K562 (cell line): ENCODE results near the gene FTL. TPM values are rescaled to one million over a fixed set of nuclear protein-coding genes. Genes with fewer than 3 reads are reported as not detected.

Source experiments
- AFF4 ChIP-seq: sonication (generic); formaldehyde crosslinking; IDR thresholded peaks from 2 replicates; pipeline ENCODE4 v1.8.0; 2023; ENCODE audit warnings: mild to moderate bottlenecking, missing genetic modification reagents
- CLOCK ChIP-seq: fragments of 250-450 bp; sonication (Bioruptor Pico); IDR thresholded peaks from 2 replicates; pipeline ENCODE4 v1.4.0; 2020; ENCODE audit warnings: mild to moderate bottlenecking, moderate library complexity, borderline replicate concordance
- CTBP1 ChIP-seq: fragments of 450-650 bp; IDR thresholded peaks from 2 replicates; pipeline ENCODE4 v1.6.1; 2016; ENCODE audit warnings: borderline replicate concordance
- FOXA3 ChIP-seq, 2 experiments: fragments of 450-650 bp in 1 of 2; sonication (generic) in 1 of 2; formaldehyde crosslinking; IDR thresholded peaks in 1 of 2; conservative IDR thresholded peaks in 1 of 2; 2 replicates each; pipeline versions ENCODE4 v1.4.0 to v1.8.0; 2020 to 2022; ENCODE audit warnings: mild to moderate bottlenecking in 2 of 2, missing genetic modification reagents in 1 of 2
- GTF2E2 ChIP-seq: fragments of 200-800 bp; sonication (Bioruptor generic); IDR thresholded peaks from 2 replicates; pipeline ENCODE4 v1.6.1; 2016; ENCODE audit warnings: missing genetic modification characterization, missing compliant biosample characterization
- HBP1 ChIP-seq: fragments of 450-650 bp; formaldehyde crosslinking; IDR thresholded peaks from 2 replicates; pipeline ENCODE4 v1.4.0; 2022; ENCODE audit warnings: missing genetic modification characterization
- MIER1 ChIP-seq: fragments of 450-650 bp; IDR thresholded peaks from 2 replicates; pipeline ENCODE4 v1.6.1; 2016; ENCODE audit warnings: antibody characterized with exemption, mild to moderate bottlenecking, low read depth
- PHF20 ChIP-seq: fragments of 450-650 bp; IDR thresholded peaks from 2 replicates; pipeline ENCODE4 v1.6.1; 2018; ENCODE audit not compliant: partially characterized antibody
- POLR2AphosphoS2 ChIP-seq: IDR thresholded peaks from 2 replicates; pipeline ENCODE4 v1.6.1; 2012; ENCODE audit warnings: low read length, improper control_type of control experiment
- PURB ChIP-seq: sonication (generic); formaldehyde crosslinking; IDR thresholded peaks from 2 replicates; pipeline ENCODE4 v1.9.0; 2021; ENCODE audit warnings: low read depth, mild to moderate bottlenecking, missing genetic modification reagents
- SAFB ChIP-seq: fragments of 200-400 bp; formaldehyde crosslinking; IDR thresholded peaks from 2 replicates; pipeline ENCODE4 v1.6.1; 2017; ENCODE audit warnings: low read depth, low read length, borderline replicate concordance
- SOX6 ChIP-seq: fragments of 450-650 bp; IDR thresholded peaks from 2 replicates; pipeline ENCODE4 v1.6.1; 2014; ENCODE audit warnings: mild to moderate bottlenecking
- YBX1 ChIP-seq: fragments of 450-650 bp; IDR thresholded peaks from 2 replicates; pipeline ENCODE4 v1.7.1; 2016; ENCODE audit warnings: mild to moderate bottlenecking
- ZNF408 ChIP-seq: fragments of 250-450 bp; sonication (Bioruptor Pico); IDR thresholded peaks from 2 replicates; pipeline ENCODE4 v1.4.0; 2020; ENCODE audit warnings: low read depth, mild to moderate bottlenecking, moderate library complexity
- ZNF444 ChIP-seq: fragments of 250-450 bp; sonication (Bioruptor Pico); IDR thresholded peaks from 2 replicates; pipeline ENCODE4 v1.4.0; 2020; ENCODE audit warnings: mild to moderate bottlenecking, moderate library complexity
- ZNF639 ChIP-seq, 2 experiments: fragments of 200-800 bp in 1 of 2; sonication (Bioruptor generic) in 1 of 2; sonication (generic) in 1 of 2; formaldehyde crosslinking in 1 of 2; IDR thresholded peaks in 1 of 2; conservative IDR thresholded peaks in 1 of 2; 2 replicates each; pipeline versions ENCODE4 v1.5.0 to v1.6.1; 2016 to 2020; ENCODE audit warnings: missing compliant biosample characterization in 1 of 2, missing genetic modification characterization in 1 of 2, missing genetic modification reagents in 1 of 2
- polyA plus RNA-seq, 8 experiments: library from polyadenylated mRNA; depleted of rRNA in 4 of 8; stranded (reverse) in 5 of 8; unstranded in 3 of 8; fragments of >200 nt; fragmentation: Nextera tagmentation in 2 of 8; fragmentation: Illumina TruSeq in 1 of 8; extraction: Ambion mirVana in 2 of 8; extraction: Trizol in 1 of 8; gene quantifications; 2 replicates each; pipeline versions ENCODE4 v1.2.1 to v1.2.3, GENCODE V29; 2011 to 2014; ENCODE audit warnings: inconsistent platforms in 1 of 8, missing spikeins in 1 of 8
- total RNA-seq, 7 experiments: library from RNA; depleted of rRNA in 6 of 7; stranded (reverse); fragments of >200 nt in 6 of 7; fragmentation: Illumina TruSeq in 2 of 7; extraction: Trizol in 2 of 7; gene quantifications; 2 replicates each; pipeline versions ENCODE4 v1.2.1 to v1.2.3, GENCODE V29; 2011 to 2021; ENCODE audit warnings: low replicate concordance in 1 of 7

Gene FTL
- total and polyA plus RNA-seq, 9 of the 15 experiments (the other 6 are each of a cell fraction or from before 2014, with no cell fraction given): 1,231 to 27,415 (median 3,965) TPM

- TF ChIP-seq FOXA3 (CRISPR knock-in tag; conservative IDR thresholded peaks at IDR 0.05 in 1 of 2, IDR thresholded peaks at IDR 0.05 in 1 of 2) (0 out of 4 replicates have a peak, but pooled peaks of 1 of the 2 experiments have one; percentile 18), ZNF408 (CRISPR knock-in tag) (no peak), AFF4 (CRISPR knock-in tag) (peak; percentile 77; the same call in 1 of the 2 replicates), YBX1 (no peak), CTBP1 (peak; percentile 69; the same call in 1 of the 2 replicates), HBP1 (CRISPR knock-in tag) (0 out of 2 replicates have a peak, but pooled peaks have one; percentile 8), GTF2E2 (no peak), SAFB (no peak), PURB (CRISPR knock-in tag) (no peak), CLOCK (CRISPR knock-in tag) (no peak), MIER1 (no peak), SOX6 (no peak), ZNF444 (CRISPR knock-in tag) (0 out of 2 replicates have a peak, but pooled peaks have one; percentile 16), POLR2AphosphoS2 (peak; percentile 44; the same call in 1 of the 2 replicates), ZNF639 (CRISPR knock-in tag; conservative IDR thresholded peaks at IDR 0.05 in 1 of 2, IDR thresholded peaks at IDR 0.05 in 1 of 2) (peak in 1 of 2 experiments; percentile 89; a peak in 2 of 4 replicates), PHF20 (no peak)
Measured at GRCh38 chr19:48963371-48964204, 1.5 kb upstream of the FTL start (continued).
